GM12878 (cell line): ENCODE results near the gene COPS3.

Experiments
- CTCF ChIP-seq, 3 experiments: IDR thresholded peaks in 2 of 3; conservative IDR thresholded peaks in 1 of 3; 2 replicates each; pipeline ENCODE4 v1.5.1; 2011; ENCODE audit warnings: low read depth in 3 of 3, low read length in 3 of 3, mild to moderate bottlenecking in 3 of 3, control low read depth in 2 of 3, moderate library complexity in 2 of 3, inconsistent platforms in 1 of 3, mixed read lengths in 1 of 3; ENCODE audit not compliant: control insufficient read depth in 2 of 3, insufficient read depth in 1 of 3; ENCODE audit errors: extremely low read depth in 1 of 3
- ELK1 ChIP-seq: IDR thresholded peaks from 2 replicates; pipeline ENCODE4 v1.6.1; 2012; ENCODE audit warnings: low read depth, low read length, improper control_type of control experiment
- EZH2 ChIP-seq: IDR thresholded peaks from 2 replicates; pipeline ENCODE4 v1.6.1; 2012; ENCODE audit warnings: low read depth, mild to moderate bottlenecking, control low read depth, inconsistent platforms, low read length, borderline replicate concordance; ENCODE audit not compliant: control insufficient read depth
- LARP7 ChIP-seq: fragments of 450-650 bp; IDR thresholded peaks from 2 replicates; pipeline ENCODE4 v1.6.1; 2017; ENCODE audit warnings: mild to moderate bottlenecking
- POLR2A ChIP-seq: IDR thresholded peaks from 2 replicates; pipeline ENCODE4 v1.6.1; 2011; ENCODE audit warnings: low read depth, mild to moderate bottlenecking, low read length
- POLR2AphosphoS5 ChIP-seq: IDR thresholded peaks from 2 replicates; pipeline ENCODE4 v1.6.1; 2011; ENCODE audit warnings: mild to moderate bottlenecking, low read length, inconsistent platforms
- RCOR1 ChIP-seq: conservative IDR thresholded peaks from 2 replicates; pipeline ENCODE4 v1.6.1; 2012; ENCODE audit warnings: low read depth, low read length, improper control_type of control experiment
- RFX5 ChIP-seq: IDR thresholded peaks from 2 replicates; pipeline ENCODE4 v1.6.1; 2011; ENCODE audit warnings: low read depth, low read length, improper control_type of control experiment
- SMC3 ChIP-seq: IDR thresholded peaks from 2 replicates; pipeline ENCODE4 v1.6.1; 2011; ENCODE audit warnings: low read length, improper control_type of control experiment, borderline replicate concordance
- TCF12 ChIP-seq: IDR thresholded peaks from 2 replicates; pipeline ENCODE4 v1.6.1; 2011; ENCODE audit warnings: low read depth, mild to moderate bottlenecking, low read length
- ZNF274 ChIP-seq: IDR thresholded peaks from one replicate; pipeline ENCODE4 v1.8.0; 2011; ENCODE audit not compliant: insufficient read length, insufficient read depth
- TF ChIP-seq, protein P1 (sequence below): fragments of 450-650 bp; formaldehyde crosslinking; IDR thresholded peaks from 2 replicates; pipeline ENCODE4 v1.5.0; 2022; ENCODE audit warnings: mild to moderate bottlenecking, missing genetic modification characterization

- TF ChIP-seq POLR2A (no peak), ZNF274 (no peak), ELK1 (no peak), LARP7 (no peak), SMC3 (no peak), POLR2AphosphoS5 (no peak), RCOR1 (no peak), EZH2 (no peak), TCF12 (no peak), CTCF (IDR thresholded peaks at IDR 0.05 in 2 of 3, conservative IDR thresholded peaks at IDR 0.05 in 1 of 3; ENCODE audit: control insufficient read depth in 2 of 3, extremely low read depth in 1 of 3, insufficient read depth in 1 of 3, low read depth in 3 of 3, low read length in 3 of 3) (no peak), RFX5 (no peak)
- TF ChIP-seq, protein P1, sequence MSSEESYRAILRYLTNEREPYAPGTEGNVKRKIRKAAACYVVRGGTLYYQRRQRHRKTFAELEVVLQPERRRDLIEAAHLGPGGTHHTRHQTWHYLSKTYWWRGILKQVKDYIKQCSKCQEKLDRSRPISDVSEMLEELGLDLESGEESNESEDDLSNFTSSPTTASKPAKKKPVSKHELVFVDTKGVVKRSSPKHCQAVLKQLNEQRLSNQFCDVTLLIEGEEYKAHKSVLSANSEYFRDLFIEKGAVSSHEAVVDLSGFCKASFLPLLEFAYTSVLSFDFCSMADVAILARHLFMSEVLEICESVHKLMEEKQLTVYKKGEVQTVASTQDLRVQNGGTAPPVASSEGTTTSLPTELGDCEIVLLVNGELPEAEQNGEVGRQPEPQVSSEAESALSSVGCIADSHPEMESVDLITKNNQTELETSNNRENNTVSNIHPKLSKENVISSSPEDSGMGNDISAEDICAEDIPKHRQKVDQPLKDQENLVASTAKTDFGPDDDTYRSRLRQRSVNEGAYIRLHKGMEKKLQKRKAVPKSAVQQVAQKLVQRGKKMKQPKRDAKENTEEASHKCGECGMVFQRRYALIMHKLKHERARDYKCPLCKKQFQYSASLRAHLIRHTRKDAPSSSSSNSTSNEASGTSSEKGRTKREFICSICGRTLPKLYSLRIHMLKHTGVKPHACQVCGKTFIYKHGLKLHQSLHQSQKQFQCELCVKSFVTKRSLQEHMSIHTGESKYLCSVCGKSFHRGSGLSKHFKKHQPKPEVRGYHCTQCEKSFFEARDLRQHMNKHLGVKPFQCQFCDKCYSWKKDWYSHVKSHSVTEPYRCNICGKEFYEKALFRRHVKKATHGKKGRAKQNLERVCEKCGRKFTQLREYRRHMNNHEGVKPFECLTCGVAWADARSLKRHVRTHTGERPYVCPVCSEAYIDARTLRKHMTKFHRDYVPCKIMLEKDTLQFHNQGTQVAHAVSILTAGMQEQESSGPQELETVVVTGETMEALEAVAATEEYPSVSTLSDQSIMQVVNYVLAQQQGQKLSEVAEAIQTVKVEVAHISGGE: no peak
Observed at GRCh38 chr17:17221329-17221728, 59.7 kb downstream of the COPS3 start.
